OCI-LY3 (cell line): ENCODE measurements around the gene NAV2.

Experiments used
- EZH2phosphoT487 ChIP-seq: fragments of 200-600 bp; shearing (Covaris generic); IDR thresholded peaks from 2 replicates; pipeline ENCODE4 v1.6.1; 2018; ENCODE audit warnings: antibody characterized with exemption, mixed run types, low read depth
- TF ChIP-seq, protein P1 (sequence below): fragments of 200-600, 300-600 bp; sonication (generic); IDR thresholded peaks from 2 replicates; pipeline ENCODE4 v1.5.1; 2014; ENCODE audit warnings: antibody characterized with exemption, low read length, low read depth

DNA sequence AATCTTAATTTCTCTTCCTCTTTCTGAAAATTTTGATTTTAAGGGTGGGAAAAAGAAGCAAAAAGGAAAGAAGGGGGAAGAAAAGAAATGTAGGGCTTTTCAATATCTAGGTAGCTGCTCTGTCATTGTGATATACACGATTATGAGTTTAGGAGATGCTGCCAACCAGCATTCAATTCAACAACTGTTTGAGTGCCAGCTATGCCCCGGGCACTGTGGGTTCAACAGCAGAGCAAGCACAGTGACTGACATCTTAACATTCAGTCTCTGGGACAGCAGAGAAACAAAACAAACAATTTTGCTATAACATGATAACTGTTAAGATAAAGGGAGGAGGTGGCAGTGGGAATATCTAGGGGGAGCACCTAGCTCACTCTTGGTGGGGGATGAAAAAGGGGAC is 356.1 kb downstream of the NAV2 start:
- TF ChIP-seq, protein P1, sequence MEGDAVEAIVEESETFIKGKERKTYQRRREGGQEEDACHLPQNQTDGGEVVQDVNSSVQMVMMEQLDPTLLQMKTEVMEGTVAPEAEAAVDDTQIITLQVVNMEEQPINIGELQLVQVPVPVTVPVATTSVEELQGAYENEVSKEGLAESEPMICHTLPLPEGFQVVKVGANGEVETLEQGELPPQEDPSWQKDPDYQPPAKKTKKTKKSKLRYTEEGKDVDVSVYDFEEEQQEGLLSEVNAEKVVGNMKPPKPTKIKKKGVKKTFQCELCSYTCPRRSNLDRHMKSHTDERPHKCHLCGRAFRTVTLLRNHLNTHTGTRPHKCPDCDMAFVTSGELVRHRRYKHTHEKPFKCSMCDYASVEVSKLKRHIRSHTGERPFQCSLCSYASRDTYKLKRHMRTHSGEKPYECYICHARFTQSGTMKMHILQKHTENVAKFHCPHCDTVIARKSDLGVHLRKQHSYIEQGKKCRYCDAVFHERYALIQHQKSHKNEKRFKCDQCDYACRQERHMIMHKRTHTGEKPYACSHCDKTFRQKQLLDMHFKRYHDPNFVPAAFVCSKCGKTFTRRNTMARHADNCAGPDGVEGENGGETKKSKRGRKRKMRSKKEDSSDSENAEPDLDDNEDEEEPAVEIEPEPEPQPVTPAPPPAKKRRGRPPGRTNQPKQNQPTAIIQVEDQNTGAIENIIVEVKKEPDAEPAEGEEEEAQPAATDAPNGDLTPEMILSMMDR: no peak
- no peak for TF ChIP-seq EZH2phosphoT487
